ENCODE data around the gene FHL3.
"Not testable (repeated sequence)": the region's sequence is repeated elsewhere in the genome, so short reads cannot be mapped to it uniquely, and the experiment has no call there.

Gene FHL3

DNA sequence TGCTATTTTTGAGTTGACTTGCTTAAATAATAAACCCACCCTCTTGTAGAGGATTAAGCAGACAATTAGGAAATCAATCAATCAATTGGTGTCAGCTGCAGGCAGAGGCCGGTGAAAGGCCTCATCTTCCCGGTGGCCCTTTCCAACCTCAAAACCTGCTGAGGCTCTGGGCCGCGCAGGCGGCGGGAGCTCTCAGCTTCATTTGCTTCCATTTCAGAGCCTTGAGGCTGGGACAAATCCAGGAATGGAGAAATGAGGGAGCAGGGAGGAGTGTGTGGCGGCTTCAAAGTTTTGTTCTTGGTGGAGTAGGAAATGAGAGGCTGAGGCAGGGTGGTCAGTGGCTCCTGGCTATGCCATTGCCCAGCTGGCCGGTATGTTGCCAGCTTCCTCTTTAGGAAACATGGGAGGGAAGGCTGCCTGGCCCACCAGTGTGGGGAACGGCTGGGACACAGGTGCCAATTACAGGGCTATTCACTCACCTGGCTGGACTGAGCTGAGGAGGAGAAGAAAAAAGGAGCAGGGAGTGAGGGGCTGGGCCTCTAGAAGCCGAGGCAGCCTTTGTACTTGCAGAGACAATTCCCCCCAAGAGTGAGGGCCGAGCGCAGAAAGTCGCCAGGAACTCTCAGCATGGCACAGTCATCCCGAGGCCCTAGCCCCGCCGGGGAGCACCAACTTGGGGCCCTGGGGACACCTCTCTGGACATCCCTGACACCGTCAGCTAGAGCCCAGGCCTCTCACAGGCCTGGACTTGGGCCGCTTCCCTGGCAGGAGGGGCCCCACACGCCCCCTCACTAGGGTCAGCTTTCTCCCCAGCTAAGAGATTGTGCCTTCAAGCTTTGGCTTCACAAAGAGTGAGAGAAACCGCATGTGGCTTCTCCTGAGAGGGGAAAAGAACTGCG, 36.9 kb upstream of the FHL3 start:
- TF ChIP-seq, protein P1, sequence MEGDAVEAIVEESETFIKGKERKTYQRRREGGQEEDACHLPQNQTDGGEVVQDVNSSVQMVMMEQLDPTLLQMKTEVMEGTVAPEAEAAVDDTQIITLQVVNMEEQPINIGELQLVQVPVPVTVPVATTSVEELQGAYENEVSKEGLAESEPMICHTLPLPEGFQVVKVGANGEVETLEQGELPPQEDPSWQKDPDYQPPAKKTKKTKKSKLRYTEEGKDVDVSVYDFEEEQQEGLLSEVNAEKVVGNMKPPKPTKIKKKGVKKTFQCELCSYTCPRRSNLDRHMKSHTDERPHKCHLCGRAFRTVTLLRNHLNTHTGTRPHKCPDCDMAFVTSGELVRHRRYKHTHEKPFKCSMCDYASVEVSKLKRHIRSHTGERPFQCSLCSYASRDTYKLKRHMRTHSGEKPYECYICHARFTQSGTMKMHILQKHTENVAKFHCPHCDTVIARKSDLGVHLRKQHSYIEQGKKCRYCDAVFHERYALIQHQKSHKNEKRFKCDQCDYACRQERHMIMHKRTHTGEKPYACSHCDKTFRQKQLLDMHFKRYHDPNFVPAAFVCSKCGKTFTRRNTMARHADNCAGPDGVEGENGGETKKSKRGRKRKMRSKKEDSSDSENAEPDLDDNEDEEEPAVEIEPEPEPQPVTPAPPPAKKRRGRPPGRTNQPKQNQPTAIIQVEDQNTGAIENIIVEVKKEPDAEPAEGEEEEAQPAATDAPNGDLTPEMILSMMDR (IDR thresholded peaks at IDR 0.05): no peak
- Histone ChIP-seq H3K27ac (no peak overlapping the region), H3K4me3 (no peak overlapping the region)
- DNase-seq (ENCODE audit: low spot score): no peak

DNA sequence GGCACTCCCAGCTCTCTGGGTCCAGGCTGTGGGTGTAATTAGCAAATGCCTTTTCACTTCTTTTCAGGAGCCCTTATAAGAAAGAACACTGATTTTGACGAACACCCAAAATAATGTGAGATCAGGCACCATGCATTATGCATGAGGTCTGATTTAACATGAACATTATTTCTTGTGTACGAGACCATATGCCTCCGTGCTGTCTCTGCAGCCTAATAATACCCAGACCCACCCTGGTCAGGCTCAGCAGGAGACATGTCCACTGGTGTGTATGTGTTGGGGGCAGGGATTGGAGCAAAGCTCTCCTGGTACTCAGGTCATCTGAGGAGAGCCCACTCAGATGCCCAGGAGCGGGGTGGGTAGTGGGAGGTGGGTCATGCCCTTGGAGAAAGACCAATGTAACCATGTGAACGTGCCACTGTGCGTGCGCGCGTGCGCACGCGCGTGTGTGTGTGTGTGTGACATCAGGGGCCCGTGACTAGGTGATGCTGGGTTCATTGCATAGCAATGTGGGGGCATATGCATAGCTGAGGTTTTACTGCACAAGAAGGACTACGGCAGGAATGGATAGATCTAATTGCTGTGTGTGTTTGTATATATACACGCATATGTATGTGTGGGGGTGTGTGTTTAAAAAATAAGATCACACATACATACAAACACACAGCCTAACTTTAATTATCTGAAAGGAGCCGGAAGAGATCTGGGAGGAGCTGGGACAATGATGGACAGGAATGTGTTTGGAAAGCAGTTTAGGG, 34.2 kb upstream of the FHL3 start:
- Histone ChIP-seq H3K27ac (no peak overlapping the region), H3K4me3 (no peak overlapping the region)
- TF ChIP-seq, protein P1 (IDR thresholded peaks at IDR 0.05): no peak
- no peak for DNase-seq (ENCODE audit: low spot score)

DNA sequence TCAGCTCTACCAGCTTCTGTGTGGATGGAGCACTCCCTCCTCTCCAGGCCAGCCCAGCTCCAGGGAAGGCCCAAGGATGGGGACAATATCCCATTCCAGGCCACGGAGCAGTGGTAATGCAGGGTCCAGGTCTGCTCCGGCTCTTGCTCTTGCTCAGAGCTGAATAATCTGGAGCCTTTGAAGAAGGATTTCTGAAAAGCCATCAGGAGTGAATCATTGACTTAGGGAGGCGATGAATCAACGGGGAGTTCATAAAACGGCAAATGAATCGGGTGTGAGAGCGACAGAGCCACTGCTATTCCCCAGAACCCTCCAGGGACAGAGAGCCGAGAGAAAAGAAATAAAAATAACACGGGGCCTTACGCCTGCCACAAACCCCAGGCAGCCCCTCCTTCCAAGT, 33.5 kb upstream of the FHL3 start:
- TF ChIP-seq, protein P1 (IDR thresholded peaks at IDR 0.05): no peak
- DNase-seq (ENCODE audit: low spot score): no peak
- Histone ChIP-seq H3K27ac (no peak overlapping the region), H3K4me3 (no peak overlapping the region)

DNA sequence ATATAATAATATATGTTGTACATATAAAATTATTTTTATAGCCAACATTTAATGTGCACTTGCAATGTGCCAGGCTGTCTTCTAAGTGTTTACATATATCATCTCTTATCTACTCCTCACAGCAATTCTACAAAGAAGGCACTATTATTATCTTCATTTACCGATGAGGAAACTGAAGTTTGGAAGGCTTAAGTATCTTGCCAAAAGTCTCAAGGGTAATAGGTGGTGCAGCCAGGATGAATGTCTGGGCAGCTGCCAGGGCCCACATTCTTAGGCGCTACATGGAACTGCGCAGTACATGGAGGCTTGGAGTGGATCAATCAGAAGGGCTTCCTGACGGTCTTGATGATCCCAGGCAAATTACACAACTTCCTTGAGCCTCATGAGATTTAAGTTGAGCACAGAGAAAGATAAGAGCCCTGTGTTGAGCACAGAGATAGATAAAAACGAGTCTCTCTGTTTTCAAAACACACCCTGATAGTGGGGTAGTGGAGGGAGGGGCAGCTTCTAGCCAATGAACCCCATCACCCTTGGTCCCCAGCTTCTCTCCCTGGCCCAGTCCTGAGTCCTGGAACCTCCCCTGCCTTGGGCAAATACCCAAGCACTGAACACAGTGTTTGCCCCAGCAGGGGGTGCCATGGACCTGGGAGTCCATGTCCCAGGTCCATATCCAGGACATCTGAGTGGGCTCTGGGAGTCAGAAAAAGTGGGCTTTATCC, 32.1 kb upstream of the FHL3 start:
- no peak overlapping the region for H3K27ac ChIP-seq
- TF ChIP-seq, protein P1 (IDR thresholded peaks at IDR 0.05): no peak
- no peak overlapping the region for H3K4me3 ChIP-seq
- DNase-seq (ENCODE audit: low spot score): no peak

DNA sequence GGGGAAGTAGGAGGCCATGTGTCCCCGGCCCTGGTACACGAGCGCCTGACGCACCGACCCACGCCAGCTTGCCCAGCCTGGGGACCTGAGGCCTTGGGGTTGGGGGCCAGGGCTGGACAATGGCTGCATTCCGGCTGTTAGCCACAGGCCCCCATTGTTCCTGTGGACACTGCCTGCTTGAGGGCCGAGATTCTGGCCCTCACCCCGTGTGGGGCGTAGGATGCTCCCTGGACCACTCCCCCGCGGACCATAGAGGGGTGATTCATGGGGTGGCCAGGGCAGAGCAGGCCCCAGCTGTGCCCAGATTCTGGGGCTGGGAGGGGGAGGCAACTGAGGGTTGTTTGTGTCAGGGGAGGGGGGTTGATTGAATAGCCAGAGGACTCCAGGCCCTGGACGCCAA, 29.6 kb upstream of the FHL3 start:
- Histone ChIP-seq H3K4me3 (no peak overlapping the region), H3K27ac (no peak overlapping the region)
- no peak for DNase-seq (ENCODE audit: low spot score)
- TF ChIP-seq, protein P1 (IDR thresholded peaks at IDR 0.05): no peak

DNA sequence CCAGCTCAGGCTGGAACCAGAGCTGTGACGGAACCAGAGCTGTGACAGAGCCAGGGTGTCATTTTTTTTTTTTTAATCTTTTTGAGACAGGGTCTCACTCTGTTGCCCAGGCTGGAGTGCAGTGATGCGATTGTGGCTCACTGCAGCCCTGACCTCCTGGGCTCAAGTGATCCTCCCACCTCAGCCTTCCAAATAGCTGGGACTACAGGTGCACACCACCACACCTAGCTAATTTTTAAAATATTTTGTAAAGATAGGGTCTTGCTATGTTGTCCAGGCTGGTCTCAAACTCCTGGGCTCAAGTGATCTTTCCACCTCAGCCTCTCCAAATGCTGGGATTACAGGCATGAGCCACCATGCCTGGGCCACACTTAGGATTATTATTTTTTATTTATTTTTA, 27.7 kb upstream of the FHL3 start:
- DNase-seq (ENCODE audit: low spot score); H3K27ac ChIP-seq; H3K4me3 ChIP-seq: not testable (repeated sequence)

DNA sequence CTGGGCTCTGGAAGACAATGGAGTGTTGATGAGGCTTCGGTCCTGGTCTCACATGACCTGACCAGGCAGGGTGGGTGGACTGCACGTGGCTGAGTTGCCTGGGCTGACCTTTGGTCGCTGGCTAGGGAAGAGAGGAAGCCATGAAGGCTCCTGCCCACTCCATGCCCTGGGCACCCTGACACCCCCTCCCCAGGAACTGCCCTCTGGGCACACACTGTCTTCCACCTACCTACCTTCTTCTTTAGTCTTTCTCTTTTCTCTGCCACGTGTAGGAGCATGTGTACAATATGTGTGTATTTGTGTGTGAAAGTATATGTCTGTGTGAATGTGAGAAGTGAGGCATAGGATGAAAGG, 26.2 kb upstream of the FHL3 start:
- TF ChIP-seq, protein P1 (IDR thresholded peaks at IDR 0.05): no peak

More for the DNA sequence above, 26.2 kb upstream of the FHL3 start:
- H3K27ac ChIP-seq: no peak overlapping the region
- no peak for DNase-seq (ENCODE audit: low spot score)
- H3K4me3 ChIP-seq: no peak overlapping the region
